GM19240 (cell line): Measurements from ENCODE around the gene OSBPL7.

Experiments
- DNase-seq: peaks from one replicate; pipeline ENCODE4 v3.0.0; 2011; ENCODE audit warnings: low spot score; ENCODE audit not compliant: insufficient read length

Gene OSBPL7, protein sequence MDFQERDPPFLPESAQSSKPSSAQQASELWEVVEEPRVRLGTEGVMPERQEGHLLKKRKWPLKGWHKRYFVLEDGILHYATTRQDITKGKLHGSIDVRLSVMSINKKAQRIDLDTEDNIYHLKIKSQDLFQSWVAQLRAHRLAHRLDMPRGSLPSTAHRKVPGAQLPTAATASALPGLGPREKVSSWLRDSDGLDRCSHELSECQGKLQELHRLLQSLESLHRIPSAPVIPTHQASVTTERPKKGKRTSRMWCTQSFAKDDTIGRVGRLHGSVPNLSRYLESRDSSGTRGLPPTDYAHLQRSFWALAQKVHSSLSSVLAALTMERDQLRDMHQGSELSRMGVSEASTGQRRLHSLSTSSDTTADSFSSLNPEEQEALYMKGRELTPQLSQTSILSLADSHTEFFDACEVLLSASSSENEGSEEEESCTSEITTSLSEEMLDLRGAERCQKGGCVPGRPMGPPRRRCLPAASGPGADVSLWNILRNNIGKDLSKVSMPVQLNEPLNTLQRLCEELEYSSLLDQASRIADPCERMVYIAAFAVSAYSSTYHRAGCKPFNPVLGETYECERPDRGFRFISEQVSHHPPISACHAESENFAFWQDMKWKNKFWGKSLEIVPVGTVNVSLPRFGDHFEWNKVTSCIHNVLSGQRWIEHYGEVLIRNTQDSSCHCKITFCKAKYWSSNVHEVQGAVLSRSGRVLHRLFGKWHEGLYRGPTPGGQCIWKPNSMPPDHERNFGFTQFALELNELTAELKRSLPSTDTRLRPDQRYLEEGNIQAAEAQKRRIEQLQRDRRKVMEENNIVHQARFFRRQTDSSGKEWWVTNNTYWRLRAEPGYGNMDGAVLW

DNA sequence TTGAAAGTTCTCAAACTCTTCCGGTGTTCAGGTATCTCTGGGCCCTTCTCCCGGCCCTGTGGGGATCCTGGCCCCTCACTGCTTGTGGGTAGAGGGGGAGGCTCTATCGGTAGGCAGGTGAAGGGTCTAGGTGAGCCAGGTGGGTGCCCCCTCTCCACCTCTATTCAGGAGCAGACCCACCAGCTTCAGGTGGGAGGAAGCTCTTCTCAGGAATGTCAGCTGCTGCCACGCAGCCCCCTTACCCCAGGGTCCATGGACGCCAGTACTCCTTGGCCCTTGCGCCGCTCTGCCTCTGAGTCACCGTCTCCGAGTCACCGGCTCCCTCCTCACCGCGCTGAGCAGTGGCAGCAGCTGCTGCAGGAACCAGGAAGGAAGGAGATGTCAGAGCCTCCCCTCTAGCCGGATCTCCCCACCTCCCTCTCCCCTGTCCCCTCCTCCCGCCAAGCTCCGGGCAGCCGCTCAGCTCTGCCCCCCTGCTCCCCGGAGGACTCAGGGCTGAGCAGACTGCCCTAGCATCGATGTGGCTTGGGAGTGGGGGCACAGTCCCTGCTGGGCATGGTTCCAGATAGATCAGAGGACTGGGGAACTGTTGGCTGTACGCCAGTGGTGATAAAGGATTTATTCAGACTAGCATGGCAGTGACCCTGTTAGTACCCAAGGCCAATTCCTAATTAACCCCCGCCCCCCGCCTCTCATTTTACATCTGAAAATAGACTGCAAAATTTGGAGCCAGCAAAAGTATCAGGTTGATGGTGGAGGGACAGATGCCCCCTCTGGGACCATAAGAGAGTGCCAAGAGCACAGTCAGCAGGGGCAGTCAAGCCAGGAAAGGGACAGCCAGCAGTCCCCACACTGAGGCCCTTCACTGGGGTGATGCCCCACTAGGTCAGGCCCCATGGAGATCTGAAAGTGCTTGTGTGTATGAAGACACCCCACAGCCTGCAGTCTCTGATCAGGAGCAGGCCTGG, at the start of gene OSBPL7:
Gene OSBPL7 (minus strand): TSS at position 371 of the 968 bp plus-strand sequence. CDS start 1,516 bp downstream, outside the sequence.
- DNase-seq, result peak; percentile 93

DNA sequence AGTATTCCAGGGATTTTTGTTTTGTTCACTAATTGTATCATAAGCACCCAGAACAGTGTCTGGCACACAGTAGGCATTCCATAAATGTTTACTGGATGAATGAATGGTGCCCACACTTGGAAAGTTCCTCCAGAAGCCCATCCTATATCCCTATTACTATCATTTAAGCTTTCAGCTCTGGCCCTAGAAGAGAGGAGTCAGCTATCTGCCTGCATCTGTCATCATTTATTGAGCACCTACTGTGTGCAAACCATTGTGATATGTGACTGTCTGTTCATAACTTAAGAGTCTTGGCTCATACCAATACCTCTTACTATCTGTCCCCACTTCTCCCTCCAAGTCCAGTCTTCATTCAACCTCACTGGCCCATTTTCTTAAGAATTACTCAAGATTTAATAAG, 49.5 kb upstream of the OSBPL7 start:
- no peak for DNase-seq

DNA sequence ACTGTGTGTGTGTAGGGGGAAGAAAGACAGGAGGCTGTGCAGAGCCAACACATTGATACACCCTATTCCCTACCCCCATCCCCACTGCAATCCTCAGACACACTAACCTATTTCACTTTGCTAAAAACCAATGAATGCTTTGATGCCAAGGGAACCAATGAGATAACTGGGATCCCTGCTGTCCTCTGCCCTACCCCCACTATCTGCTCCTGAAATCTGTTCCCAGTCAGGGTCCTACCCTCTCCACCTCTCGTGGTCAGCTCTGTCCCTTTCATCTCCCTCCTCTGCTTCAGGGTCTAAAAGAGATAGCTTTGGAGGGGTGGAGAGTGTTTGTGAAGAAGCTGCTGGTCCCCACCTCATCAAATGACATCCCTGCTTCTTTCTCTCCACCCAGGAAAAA, 48.5 kb upstream of the OSBPL7 start:
- DNase-seq, result no peak

DNA sequence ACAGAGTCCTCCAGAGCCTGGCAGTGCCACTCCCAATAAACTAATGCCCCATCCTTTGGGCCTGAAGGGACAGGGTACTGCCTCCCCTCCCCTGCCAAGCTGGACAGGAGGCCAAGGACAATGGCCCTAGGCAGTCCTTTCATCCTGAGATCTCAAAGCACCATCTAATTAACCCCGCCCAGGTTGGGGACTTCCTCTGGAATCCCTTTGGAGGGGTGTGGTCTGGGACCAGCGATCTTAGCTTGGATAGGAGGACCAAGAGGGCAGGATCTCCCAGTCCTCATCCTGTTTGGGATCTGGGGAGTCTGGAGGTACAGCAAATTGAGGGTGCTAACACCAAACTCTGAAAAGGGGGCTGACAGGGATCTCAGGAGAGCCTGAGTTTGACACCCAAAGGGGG, 47.5 kb upstream of the OSBPL7 start:
- DNase-seq, result no peak

DNA sequence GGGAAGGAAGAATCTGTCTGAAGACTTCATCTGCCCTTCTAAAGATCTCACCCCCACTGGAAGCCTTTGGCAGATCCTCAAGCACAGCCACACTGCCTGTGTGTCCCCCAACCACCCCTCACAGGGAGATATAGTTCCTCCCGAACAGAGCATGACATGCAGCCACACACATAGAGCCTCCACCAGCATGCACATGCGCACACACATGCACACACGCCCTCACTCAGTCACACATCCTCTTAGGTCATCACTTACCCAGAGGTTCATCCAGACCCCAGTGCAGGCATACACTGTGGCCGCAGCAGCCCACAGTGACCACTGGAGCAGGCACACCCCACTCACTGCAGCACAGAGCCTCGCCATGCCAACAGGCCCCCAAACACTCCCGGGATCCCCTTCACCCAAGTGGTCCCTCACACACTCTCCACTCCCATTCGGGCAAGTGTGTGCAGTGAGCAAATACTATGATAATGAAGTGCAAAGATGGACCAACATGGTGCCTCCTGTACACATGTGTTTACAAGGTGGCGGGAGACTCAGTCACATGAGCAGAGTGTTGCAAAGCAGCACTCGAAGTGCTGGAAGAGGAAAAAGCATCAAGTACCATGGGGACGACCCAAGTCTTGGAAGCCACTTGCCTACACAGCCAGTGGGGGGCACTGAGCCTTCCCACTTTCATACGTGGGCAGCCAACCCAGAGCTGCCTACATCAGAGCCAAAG, 46.4 kb upstream of the OSBPL7 start:
- no peak for DNase-seq

DNA sequence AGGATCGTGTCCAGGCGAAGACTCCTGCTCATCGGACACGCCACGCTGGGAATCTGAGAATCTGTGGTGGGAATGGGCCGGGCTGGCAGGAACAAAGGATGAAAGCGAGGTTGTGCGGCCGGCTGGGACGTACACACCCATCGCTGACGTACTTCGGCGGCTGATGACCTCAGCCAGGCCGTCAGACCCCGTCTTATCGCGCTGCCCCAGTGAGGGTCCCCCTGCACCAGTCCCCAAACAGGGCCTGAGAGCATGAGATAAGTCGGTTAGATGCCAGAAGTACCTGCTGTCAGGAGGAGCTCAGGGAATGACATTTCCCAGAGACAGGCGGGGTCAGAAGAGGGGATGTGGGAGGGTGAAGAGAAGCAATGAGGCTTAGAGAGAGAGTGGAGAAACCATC, 45.3 kb upstream of the OSBPL7 start:
- DNase-seq, result no peak

DNA sequence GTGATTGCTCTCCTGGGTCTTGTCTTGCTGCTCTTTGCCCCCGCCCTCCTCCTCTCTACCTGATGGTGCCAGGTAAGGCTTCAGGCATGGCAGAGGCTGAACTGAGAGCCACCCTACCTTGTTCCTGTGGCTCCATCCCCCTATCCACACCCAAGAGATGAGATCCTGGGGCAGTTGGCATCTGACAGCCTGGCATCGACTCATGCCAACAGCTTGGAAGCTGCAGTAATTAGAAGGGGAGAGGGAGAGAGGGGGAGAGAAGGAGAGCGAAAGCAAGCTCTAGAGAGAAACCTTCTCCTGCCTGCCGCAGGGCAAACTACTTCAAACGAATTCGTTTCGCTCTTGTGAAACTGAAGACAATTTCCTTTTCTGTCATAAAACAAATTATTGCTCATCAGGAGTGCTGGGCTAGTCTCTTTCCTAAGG, 43.2 kb upstream of the OSBPL7 start:
- DNase-seq, result no peak

DNA sequence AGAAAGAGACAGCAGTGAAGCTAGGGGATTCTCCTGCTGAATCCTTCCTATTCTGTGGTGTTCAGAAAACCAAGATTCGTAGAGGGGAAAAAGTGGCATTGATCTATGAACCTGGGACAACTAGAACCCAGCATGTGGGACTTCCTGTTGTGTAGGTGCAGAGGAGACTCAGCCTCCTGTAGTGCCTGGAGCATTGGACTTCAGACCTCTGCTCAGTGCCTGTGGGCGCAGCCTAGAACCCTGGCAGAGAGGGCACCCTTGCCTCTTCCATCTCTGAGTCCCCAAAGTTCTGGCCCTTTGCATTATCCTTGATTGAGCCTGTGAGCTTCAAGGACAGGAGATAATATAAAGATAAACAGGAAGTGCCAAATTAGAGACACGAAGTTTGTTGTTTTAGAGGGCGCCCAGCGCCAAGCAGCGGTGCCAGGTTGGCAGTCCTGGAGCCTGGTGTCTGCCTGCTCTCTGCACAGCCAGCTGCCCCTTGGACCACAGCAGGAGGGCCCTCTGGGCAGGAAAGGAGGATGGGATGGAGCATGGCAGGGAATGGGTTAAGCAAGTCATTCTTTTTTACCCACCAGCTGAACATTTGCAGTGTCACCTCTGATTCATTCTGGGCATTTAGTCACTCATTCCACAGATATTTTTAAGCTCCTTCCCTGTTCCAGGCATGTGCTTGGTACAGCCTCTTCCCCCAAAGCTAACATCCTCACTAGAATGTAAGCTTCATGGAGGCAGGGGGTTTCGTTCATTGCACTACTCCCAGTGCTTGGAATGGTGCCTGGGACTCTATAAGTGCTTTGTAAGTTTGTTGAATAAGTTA, 41.2 kb upstream of the OSBPL7 start:
- no peak for DNase-seq

DNA sequence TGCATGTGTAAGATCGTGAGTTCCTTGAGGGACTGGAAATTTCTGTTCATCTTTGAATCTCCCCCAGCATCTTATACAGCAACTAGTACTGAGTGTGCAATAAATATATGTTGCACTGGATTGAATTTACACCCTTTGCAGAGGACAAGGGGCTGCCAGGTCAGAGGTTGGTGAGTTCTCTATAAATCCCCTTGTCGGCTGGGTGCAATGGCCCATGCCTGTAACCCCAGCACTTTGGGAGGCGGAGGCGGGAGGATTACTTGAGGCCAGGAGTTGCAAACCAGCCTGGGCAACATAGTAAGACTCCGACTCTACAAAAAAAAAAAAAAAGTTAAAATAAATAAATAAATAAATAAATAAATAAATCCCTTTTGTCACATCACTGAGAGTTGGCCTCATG, 38.8 kb upstream of the OSBPL7 start:
- no peak for DNase-seq

DNA sequence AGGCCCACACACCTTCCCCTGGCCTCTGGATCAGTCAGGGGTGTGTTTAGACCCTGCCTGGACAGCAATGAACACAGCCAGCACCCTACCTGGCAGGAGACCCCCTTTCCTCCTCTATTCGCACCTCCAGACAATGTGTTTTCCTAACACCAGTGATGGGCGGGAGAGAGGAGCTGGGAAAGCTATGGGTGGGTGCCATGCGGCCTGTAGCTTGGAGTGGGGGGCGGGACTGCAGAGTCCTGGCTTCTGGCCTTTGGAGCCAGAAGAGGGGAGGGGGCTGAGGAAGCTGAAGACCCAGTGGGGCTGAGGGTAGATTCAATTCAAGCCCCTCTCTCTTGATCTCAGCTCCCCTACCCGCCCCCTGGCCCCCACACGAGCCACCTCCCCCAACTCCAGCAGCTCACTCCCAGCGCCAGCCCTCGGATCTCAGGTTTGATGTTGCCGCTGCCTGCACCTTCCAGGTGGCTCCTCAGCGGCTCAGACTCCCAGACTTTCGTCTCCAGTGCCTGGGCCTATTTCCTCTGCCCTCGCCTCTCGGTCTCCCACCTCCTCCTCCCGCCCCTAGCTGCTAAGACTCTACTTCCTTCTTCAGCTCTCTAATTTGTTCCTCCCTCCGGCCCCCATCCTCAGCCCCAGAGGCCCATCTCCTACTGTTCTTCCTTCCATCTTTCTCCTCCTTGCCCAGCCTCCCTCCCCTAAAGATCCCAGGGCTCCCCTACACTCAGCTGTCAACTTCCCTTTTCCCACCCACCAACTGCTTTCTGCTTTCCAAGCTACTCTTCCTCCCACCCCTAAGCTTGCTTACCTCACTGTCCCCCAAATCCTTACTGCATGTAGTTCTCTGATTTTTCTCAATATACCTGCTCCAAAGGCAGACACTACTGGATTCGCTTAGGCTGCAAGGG, 36.2 kb upstream of the OSBPL7 start:
- no peak for DNase-seq

DNA sequence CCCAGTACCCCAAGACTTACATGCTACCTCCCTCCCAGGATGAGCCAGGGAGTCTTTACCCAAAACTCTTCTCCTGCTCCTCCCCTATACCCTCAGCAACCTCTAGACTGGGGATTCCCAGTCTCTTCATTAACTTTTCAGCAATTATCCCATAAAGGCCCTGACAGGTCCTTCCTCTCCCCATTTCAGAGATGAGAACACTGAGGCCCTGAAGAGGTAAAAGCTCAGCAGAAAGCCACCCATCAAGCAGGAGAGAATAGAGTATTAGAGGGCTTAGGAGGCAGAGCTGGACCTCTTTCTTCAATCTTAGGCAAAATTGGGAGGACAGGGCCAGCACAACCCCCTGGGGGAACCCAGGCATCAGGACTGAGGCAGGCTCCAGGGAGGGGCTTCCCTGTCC, 35.2 kb upstream of the OSBPL7 start:
- no peak for DNase-seq

DNA sequence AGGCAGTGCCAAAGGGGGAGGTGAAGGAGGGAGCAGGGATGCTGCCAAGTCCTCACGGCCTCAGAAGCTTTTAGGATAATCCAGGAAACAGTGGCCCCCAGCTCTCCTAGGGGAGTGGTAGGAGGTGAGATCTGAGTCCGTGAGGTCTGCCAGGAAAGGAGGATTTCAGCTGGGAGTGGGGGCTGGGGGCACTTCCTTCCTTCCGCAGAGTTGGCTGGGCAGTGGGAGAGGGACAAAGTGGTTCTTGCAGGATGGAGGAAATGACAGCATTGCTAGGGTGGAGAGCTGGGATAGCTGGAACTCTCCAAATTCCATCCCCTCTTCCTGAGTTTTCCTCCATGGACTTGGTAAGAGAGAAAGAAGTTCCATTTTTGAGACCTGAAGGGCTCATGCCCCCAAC, 34.1 kb upstream of the OSBPL7 start:
- no peak for DNase-seq

DNA sequence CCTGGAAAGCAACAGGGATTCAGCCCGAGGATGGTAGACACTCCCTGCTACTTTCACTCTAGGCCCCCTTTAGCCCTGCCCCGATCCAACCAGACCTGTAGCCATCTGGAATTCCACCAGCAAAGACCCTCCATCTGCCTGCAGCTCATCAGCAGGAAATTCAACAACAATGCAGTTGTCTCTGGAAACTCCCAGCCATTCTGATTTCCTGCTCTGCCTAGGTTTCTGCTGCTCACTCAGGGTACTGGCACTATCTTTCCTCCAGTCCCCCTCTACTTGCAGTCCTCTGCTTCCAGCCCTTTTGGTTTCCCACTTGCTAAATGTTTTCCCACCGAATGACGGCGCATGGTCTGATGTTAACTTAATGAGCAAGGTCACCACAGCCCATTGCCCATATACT, 32.0 kb upstream of the OSBPL7 start:
- DNase-seq, result no peak

DNA sequence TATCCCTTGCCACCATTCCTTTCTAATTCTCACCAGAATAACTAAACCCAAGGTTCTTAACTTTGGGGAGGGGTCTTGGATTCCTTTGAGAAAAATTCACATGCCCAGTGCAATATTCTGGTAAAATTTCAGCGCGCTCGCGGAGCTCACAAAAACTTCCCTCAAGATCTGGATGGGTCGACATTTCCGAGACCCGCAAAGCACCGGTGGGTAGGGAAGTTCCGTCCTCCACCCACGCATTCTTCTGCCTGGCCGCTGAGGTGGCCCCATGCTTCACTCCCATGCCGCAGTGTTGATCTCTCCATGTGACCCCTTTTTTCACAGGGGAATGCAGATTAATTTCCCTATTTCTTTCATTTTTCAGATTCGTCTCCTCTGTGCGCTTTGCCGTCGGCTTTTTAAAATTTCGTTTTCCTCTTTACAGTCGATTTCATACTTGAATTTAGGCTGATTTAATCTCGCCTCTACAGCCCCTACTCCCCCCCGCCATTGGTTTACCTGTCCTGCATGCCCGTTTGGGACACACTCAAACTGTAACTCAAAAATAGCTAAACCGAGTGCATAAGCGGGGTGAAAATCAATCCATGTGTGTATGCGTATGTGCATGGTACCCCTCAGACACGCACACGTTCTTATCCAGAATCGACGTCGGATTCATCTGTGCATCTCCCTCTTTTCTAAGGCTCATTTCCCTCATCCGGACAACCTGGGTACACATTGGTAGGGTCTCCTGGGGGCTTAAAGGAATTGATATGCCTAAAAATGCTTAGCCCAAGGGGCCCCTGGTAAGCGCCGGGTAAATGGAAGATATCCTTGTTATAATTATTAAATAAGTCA, 30.7 kb upstream of the OSBPL7 start:
- no peak for DNase-seq

DNA sequence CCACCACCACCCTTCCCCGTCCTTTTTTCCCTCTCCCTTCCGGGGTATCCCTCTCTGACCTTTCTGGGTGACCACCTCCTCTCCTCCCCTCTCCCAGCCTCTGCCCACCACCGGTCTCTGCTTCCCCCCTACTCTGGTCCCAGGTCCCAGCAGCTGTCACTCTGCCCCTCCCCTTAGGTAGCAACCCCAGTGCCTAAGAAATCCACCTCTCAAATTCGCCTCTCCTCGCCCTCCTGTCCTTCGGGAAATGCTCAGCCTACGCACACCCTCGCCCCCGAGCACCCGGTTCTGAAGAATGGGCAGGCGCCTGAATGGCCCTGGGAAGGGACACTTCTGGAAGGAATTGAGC, 30.1 kb upstream of the OSBPL7 start:
- DNase-seq, result no peak

DNA sequence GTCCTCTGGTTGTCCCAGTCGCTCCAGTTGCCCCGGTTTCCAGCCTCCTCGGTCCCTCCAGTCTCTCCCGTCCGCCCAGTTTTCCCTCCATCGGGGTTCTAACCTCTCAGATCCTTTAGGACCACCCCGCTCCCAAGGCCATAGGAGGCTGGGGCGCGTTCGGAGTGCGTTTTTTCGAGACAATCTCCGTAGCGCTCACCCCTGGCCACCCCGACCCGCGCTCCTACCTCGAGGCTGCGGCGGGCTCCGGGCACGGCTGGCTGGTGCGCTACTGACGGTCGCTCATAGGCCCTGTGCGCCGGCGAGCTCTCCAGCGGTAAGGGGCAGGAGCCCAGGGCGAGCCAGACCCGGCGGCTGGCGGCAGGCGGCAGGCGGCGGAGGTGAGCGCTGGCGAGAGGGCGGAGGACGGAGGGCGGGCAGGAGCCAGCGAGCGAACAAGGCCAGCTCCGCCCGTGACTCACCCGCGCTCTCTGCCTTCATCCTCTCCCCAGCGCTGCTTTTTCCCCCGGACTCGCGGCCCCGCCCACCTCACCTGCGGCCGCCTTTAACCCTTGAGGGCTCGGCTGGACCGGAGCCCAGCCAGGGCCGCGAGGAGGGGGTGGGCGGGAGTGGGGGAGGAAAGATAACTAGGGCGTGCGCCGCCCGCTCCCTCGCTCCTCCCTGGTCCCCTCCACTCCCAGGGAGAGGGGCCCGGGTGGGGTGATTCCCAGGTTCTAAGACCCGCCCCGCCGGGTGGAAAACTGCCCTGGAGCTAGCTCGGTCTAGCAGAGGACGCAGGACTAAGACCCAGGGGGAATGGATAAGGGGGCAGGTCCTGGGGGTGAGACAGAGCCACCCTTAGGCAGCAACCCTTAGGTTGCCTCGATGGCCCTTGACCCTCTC, 29.3 kb upstream of the OSBPL7 start, which contains the start of gene SP6:
Gene SP6 (minus strand): TSS at position 472 of the 882 bp plus-strand sequence. CDS start 2,734 bp downstream, outside the sequence.
- DNase-seq, result no peak

DNA sequence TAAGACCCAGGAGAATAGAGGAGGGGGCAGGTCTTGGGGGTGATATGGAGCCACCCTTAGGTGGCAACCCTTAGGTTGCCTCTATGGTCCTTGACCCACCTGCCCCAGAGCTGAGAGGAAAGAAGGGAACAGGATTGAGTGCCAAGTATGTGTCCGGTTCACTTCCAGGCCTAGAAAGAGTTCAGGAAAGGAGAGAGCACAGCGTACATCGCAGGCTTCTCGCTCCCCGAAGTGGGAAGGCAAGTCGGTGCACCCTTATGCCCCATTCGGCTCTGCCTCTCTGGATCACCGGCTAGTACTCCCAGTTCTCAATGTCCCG, 28.7 kb upstream of the OSBPL7 start:
- no peak for DNase-seq
